Neutrophil (primary cell): Measurements from ENCODE around the gene IDH3G.

Source experiments
- H3K27ac ChIP-seq: fragments of 200-600 bp; sonication (generic); 2 replicates; pipeline ENCODE4 v1.5.1; 2016; ENCODE audit warnings: mild to moderate bottlenecking, moderate library complexity
- H3K27me3 ChIP-seq: fragments of 200-600 bp; sonication (generic); 2 replicates; pipeline ENCODE4 v1.6.0; 2016; ENCODE audit warnings: mild to moderate bottlenecking
- H3K36me3 ChIP-seq: fragments of 200-600 bp; sonication (generic); 2 replicates; pipeline ENCODE4 v1.5.1; 2017
- H3K4me1 ChIP-seq, 2 experiments: fragments of 200-600 bp in 1 of 2; sonication (generic) in 1 of 2; 1 replicate in 1 of 2; 2 replicates in 1 of 2; pipeline versions ENCODE4 v1.5.1 to v1.6.1; 2013 to 2016; ENCODE audit warnings: low read depth in 1 of 2, low read length in 1 of 2, mild to moderate bottlenecking in 1 of 2, moderate library complexity in 1 of 2; ENCODE audit not compliant: control insufficient read depth in 1 of 2, insufficient read depth in 1 of 2
- H3K4me3 ChIP-seq, 2 experiments: fragments of 200-600 bp in 1 of 2; sonication (generic) in 1 of 2; 1 replicate in 1 of 2; 2 replicates in 1 of 2; pipeline ENCODE4 v1.5.1; 2013 to 2016; ENCODE audit warnings: low read depth in 1 of 2, low read length in 1 of 2, mild to moderate bottlenecking in 1 of 2, moderate library complexity in 1 of 2
- H3K9me3 ChIP-seq: fragments of 200-600 bp; sonication (generic); 2 replicates; pipeline ENCODE4 v1.5.1; 2016
- CTCF ChIP-seq: fragments of 200-600 bp; sonication (generic); IDR thresholded peaks from 2 replicates; pipeline ENCODE4 v1.5.1; 2016; ENCODE audit warnings: antibody characterized with exemption

IDH3G gene

GRCh38 chrX:153740631-153741222, 53.4 kb downstream of the IDH3G start:
- Histone ChIP-seq H3K27ac (no peak overlapping the region), H3K4me3 (no peak overlapping the region), H3K27me3 (peaks cover 19% of the 10 kb centered on the region), H3K4me1 (no peaks in the 10 kb centered on the region), H3K36me3 (peaks cover 79% of the 10 kb centered on the region), H3K9me3 (no peaks in the 10 kb centered on the region)
- TF ChIP-seq CTCF: no peak

GRCh38 chrX:153739754-153740486, 54.3 kb downstream of the IDH3G start:
- Histone ChIP-seq H3K36me3 (peaks cover 80% of the 10 kb centered on the region), H3K27ac (no peak overlapping the region), H3K4me3 (no peak overlapping the region), H3K4me1 (no peaks in the 10 kb centered on the region), H3K9me3 (no peaks in the 10 kb centered on the region), H3K27me3 (peaks cover 11% of the 10 kb centered on the region)
- no peak for TF ChIP-seq CTCF

- TF ChIP-seq CTCF: no peak
- H3K36me3 ChIP-seq: peaks cover 70% of the 10 kb centered on the region
- no peaks in the 10 kb centered on the region for H3K9me3 ChIP-seq
- H3K4me1 ChIP-seq: no peaks in the 10 kb centered on the region
- no peaks in the 10 kb centered on the region for H3K27me3 ChIP-seq
- H3K27ac ChIP-seq: no peak overlapping the region
- no peak overlapping the region for H3K4me3 ChIP-seq
These were observed 56.0 kb downstream of the IDH3G start for GRCh38 chrX:153738056-153738605.

- no peak overlapping the region for H3K4me3 ChIP-seq
- TF ChIP-seq CTCF: no peak
- H3K27ac ChIP-seq: no peak overlapping the region
- peaks cover 61% of the 10 kb centered on the region for H3K36me3 ChIP-seq
- H3K4me1 ChIP-seq: no peaks in the 10 kb centered on the region
- H3K27me3 ChIP-seq: no peaks in the 10 kb centered on the region
- no peaks in the 10 kb centered on the region for H3K9me3 ChIP-seq
These were observed 57.2 kb downstream of the IDH3G start for GRCh38 chrX:153736871-153737441.

GRCh38 chrX:153736071-153736820, 57.9 kb downstream of the IDH3G start:
- H3K4me1 ChIP-seq: no peaks in the 10 kb centered on the region
- H3K36me3 ChIP-seq: peaks cover 54% of the 10 kb centered on the region
- H3K4me3 ChIP-seq: no peak overlapping the region

More at GRCh38 chrX:153736071-153736820, 57.9 kb downstream of the IDH3G start:
- H3K9me3 ChIP-seq: no peaks in the 10 kb centered on the region
- no peak for TF ChIP-seq CTCF
- H3K27ac ChIP-seq: no peak overlapping the region
- H3K27me3 ChIP-seq: no peaks in the 10 kb centered on the region
